HG03139 (cell line): ENCODE results near the gene NFIL3.
"Not testable (repeated sequence)": the region's sequence is repeated elsewhere in the genome, so short reads cannot be mapped to it uniquely, and the experiment has no call there.

Source experiments
- ATAC-seq: cut with Tn5 transposase; IDR thresholded peaks from one replicate; pipeline ENCODE4 v1.9.1; 2021; ENCODE audit not compliant: unreplicated experiment

Gene NFIL3, protein sequence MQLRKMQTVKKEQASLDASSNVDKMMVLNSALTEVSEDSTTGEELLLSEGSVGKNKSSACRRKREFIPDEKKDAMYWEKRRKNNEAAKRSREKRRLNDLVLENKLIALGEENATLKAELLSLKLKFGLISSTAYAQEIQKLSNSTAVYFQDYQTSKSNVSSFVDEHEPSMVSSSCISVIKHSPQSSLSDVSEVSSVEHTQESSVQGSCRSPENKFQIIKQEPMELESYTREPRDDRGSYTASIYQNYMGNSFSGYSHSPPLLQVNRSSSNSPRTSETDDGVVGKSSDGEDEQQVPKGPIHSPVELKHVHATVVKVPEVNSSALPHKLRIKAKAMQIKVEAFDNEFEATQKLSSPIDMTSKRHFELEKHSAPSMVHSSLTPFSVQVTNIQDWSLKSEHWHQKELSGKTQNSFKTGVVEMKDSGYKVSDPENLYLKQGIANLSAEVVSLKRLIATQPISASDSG

DNA sequence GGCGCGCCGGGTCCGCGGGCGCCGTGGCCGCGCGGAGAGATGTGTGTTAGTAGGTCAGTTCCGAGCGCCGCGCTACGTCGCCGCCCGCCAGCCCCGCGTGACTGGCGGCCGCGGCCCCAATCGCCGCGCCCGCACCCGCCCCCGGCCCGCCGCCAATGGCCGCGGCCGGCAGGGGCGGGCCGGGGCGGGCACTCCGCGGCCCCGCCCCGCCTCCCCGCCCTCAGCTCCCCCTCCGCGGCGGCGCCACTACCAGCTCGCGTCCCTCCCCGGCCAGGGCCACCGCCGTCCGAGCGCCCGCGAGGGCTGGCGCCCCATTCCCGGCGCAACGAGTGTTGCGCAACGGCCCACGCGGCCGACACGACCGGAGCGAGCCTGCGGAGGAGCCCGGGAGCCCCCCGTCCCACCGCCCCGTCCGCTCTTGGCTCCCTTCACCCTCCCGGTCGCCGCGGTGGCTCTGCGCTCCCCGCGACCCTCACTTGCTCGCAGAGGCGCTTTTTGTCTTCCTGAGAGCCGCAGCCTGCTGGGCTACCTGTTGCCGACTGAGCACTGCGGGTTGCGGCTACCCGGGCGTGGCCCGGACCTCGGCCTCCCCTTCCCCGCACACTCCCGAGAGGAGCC, at the start of gene NFIL3:
TSS of gene NFIL3 (minus strand) at position 48 of the 618 bp plus-strand sequence. CDS start 13,098 bp downstream, outside the sequence.
- ATAC-seq = peak; percentile 75

DNA sequence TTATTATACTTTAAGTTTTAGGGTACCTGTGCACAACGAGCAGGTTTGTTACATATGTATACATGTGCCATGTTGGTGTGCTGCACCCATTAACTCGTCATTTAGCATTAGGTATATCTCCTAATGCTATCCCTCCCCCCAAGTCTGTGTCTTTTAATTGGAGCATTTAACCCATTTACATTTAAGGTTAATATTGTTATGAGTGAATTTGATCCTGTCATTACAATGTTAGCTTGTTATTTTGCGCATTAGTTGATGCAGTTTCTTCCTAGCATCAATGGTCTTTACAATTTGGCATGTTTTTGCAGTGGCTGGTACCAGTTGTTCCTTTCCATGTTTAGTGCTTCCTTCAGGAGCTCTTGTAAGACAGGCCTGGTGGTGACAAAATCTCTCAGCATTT, 47.9 kb upstream of the NFIL3 start:
- not testable (repeated sequence) for ATAC-seq

DNA sequence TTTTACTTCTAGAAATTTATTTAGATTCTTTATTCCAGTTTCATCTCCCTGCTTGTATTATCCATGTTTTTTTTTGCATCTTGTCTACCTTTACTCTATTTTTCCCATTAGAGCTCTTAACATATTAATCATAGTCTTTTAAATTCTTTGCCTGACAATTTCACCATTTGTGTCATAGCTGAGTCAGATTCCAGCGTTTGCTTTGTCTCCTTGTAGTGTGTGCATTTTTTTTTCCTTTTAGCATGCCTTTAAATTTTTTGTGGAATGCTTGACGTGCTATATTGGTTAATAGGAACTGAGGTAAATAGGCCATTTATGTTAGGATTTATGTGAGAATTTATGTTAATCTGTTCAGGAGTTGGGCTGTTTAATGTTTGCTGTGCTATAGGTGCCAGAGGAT, 41.8 kb upstream of the NFIL3 start:
- no peak for ATAC-seq

DNA sequence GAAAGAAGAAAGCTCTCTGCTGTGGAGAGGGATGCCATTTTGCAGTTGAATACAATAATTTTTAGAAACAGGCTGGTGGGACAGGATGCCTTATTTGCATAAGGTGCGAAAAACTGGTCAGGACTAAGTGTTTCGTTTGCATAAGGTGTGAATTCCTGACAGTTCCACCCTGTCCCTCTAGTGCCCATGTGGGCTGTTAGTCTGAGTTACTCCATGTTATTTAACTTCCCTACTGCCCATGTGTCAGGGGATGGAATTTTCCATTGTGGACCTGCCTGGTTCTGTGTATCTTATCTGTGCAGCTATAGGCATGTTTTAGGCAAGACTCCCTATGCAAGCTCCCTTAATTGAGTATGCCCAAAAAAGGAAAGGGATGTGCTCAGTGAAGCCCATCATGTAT, 35.3 kb upstream of the NFIL3 start:
- ATAC-seq = no peak

DNA sequence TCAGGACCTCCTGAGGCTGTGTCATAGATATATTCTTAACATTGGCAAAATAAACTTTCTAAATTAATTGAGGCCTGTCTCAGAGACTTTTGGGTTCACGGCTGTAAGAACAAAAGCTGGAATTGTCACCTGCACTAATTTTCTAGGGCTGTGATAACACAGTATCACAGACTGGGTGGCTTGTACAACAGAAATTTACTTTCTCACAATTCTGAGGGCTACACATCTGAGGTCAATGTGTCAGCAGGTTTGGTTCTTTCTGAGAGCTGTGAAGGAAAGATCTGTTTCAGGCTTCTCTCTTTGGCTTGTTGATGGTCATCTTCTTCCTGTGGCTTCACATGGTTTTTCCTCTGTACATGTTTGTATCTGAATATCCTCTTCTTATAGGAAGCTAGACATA, 29.2 kb upstream of the NFIL3 start:
- no peak for ATAC-seq

DNA sequence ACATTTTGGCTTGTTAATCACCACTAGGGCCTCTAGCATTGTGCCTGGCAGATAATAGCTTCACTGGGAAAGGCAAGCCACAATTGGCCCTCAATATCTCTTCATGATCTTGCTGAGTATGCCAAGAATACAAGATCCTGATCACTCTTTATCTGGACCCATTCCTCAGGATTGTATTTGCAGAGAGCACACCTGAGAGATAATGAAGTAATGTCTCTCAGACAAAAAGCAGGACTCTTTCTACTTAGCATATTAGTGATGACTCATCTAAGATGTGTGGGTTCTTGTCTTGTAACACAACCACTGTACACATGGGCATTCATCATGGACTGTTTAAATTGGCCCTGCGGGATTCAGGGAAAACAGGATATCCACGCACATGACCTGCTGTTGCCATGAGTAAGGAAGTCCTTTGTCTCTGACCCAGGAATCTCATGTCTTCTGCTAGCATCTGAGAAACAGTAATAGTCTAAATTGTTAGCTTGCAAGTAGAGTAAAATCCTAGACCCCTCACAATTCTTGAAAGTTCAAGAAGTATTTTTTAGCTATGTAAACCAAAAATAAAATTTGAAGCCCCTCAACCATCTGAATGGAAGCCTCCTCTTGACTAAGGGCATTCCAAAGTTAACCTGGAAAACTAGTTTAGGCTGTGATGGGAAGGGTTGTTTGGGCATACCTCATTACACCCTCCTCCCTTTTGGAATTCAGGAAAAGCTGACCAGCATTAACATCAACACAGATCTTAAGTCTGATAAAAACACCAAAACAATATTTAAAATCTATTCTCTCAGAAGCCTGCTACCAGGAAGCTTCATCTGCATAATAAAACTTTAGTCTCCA, 28.0 kb upstream of the NFIL3 start:
- ATAC-seq = no peak

DNA sequence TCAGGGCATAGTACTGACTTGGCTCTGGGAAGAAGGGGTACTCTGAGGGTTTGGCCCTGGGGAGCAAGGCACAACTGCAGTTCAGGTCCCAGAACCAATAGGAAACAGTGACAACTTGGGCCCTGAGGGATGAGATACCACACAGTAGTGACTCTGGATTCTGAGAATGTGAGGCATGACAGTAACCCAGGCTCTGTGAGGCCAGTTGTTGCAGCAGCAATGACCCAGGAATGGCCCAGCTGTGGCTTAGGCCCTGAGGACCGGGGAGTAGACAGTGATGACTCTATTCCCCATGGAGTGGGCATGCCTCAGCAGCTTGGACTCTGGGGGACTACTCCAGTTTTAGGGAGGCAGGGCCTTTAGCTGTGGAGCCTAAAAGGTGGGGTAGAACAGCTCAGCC, 21.5 kb upstream of the NFIL3 start:
- no peak for ATAC-seq

DNA sequence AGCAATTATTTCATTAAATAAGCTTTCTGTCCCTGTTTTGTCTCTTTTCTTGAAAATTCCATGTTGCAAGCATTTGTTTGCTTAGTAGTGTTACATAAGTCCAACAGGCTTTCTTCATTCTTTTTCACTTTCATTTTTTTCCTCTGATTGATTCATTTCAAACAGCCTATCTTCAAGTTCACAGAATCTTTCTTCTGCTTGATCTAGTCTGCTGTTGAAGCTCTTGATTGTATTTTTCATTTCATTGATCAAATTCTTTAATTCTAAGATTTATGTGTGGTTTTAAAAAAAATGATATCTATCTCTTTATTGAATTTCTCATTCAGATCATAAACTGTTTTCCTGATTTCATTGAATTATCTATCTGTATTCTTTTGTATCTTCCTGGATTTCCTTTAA, 20.4 kb upstream of the NFIL3 start:
- no peak for ATAC-seq

DNA sequence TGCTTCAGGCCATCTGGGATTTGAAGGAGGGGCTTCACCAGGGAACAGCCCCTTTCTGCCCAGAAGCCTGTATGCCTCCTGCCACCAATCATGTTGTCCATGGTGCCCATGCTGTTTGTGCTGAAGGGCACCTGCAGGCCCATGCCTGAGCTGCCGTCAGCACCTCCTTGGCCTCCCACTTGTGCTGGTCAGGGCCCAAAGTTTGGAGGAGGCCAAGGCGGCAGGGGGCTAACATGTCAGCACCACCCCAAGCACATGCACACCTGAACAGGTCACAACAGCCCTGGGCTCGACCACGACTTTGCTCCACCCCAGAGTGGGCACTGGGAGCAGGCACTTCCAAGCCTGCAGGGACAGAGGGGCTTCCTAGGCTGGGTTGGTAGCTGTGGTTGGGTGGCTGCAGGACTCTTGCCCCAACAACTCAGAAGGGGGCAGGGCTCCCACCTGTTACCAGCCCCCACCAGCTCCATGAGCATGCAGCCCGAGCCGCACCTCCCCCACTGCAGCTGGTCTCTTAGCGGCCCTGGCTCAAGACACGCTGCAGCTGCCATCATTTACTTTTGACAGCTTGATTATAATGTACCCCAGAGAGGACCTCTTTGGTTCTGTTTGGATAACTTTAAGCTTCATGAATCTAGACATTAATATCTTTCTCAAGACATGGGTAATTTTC, 19.8 kb upstream of the NFIL3 start:
- ATAC-seq = no peak

DNA sequence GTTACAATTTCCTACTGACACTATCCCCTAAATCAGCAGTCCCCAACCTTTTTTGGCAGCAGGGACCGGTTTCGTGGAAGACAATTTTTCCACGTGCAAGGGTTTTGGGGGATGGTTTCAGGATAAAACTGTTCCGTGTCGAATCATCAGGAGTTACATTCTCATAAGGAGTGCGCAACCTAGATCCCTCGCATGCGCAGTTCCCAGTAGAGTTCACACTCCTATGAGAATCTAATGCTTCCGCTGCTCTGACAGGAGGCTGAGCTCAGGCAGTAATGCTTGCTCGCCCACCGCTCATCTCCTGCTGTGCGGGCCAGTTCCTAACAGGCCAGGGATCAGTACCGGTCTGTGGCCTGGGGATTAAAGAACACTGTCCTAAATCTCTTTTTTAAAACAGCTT, 13.2 kb upstream of the NFIL3 start:
- no peak for ATAC-seq

DNA sequence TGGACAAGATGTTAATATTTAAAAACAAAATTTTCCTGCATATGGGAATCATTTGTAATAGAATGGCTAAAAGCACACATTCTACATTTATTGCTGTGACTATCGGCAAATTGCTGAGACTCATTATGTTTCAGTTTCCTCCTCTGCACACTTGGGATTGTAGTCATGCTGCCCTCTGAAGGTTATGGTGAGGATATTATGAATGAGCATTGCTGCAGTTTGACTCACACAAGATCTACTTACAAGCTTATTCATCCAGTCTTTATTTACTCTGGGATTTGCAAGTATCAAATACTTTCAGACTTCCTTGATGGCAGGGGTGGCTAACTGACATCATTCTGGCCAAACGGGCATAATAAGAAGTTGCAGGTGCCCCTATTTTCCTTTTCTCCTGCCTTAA, 9.5 kb upstream of the NFIL3 start:
- no peak for ATAC-seq

DNA sequence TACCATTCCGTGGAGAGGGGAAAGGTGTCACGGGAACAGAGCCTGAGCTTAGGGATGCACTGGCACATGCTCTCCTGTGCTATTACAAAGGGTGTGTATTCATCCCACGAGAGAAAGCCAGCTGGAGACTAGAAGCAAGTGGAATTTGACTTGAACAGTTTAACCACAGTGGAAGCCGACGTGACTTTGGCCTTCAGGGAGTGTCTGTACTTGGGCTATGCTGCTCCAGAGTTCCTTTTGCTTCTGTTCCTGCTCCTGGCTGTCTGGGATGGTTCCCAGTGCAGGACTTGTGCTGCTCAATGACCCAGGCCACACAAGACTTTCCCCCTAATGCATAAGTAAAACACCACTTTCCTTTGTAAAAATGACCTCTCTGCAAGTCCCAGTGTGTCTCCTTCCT, 7.9 kb upstream of the NFIL3 start:
- ATAC-seq = no peak

DNA sequence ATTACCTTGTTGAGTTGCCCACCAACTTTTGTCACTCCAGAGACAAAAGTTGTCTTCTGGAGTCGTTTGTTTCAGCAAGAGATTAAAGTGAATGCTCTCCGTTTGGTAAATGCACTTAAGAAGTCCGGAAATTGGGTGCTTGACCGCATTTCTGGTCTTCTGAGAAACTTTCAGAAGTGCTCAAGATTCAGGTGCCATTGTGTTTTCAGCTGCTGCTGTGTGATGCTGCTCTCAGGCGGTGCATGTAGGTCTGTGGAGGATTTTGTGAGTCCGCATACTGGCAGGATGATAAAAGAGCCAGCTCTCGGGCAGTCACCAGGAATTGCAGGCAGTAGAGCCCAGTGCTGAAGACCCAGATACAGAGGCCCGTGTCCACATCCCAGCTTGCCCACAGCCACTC, 5.9 kb upstream of the NFIL3 start:
- no peak for ATAC-seq

DNA sequence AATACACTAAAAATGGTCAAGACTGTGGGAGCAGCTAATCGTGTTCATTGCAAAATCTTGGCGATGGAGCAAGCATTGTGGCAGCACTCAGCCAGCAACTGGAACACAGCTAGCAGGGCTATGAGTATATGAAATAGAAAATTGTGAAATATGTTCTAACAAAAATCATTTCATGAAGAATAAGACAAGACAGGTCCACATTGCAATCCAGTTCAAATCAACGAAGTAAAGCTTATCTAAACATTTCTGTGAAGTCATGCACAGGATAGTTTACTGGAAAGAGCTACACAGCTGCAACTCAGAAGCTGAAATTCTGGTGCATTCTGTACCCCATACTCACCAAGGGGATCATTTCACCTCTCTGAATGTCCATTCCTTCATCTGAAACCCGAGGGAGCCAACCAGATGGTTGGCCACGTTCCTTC, 5.3 kb upstream of the NFIL3 start:
- ATAC-seq = no peak

DNA sequence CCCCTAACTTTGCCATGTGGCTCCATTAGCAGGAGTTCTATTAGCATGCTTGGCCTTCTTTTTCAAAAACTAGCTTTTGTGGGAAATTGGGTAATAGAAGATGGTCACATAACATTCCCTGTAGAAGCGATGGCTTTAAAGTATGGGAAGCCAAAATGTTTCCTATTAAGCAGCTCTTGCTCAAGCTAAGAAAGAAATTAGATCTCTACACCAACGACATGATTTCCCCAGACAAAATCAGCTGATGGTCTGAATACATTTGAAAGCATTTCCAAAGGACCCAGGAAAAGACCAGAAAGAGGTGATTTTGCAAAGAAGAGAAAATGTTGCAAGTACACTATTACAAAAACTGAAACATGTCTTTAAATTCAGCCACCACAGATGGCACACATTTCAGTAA, 4.8 kb upstream of the NFIL3 start:
- no peak for ATAC-seq

DNA sequence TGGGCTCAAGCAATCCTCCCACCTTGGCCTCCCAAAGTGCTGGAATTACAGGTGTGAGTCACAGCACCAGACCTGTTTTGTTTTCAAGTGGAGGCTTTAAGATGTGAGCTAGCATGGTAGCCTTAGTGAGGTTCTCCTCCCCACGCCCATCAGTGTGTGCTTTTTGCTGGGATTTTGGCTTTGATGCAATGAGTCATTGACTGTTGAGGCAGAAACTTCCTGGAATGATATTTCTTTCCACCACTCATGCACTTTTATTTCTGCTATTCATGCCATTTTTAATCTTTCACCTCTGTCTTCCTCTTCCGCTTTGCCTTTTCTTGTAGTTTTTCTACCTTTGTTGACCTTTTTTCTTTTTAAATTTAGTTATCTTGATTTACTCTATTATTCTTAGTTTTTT, 4.2 kb upstream of the NFIL3 start:
- no peak for ATAC-seq

DNA sequence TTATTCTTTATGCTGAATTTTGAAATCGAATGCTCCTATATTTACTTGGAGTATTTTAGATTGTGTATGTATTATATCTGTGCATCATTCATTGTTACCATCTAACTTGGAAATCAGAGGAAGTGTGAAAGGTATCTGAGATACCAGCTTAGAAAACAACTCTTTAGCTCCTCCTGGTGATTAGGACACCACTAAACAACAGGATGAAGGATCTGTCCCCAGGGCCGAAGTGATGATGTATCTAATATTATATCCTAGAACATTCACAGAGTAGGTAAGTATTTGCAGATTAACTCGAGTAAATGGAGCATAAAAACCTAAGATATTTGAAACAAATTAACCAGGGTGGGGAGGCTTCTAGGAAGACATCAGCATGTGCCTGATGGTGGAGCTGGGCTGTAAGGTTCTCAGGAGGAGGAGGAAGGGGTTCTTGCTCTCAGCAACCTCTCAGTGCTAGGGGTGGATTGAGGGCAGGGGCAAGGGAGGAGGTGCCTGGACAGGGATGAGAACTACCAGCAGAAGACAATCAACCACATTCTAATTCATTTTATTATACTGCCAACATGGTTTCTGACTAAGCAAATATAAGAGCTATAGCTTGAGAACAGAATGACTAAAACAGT, 2.6 kb upstream of the NFIL3 start:
- ATAC-seq = no peak

DNA sequence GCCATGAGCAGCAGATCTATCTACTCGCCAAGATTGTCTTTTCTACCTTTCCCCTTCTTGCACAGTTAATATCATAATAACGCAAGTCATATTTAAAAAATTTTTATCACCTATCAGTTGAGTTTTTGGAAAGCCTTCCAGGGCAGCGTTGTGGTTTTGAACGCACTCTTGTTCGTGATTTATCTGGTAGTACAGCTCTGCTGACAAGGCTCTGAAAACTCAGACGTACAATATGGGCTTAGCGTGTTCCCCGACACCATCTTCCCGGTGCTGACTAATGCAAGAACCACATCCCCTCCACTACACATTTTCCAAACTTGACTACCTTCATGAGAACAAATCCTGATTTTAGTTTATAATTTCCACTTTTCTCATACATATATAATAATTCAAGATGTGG, 1.6 kb upstream of the NFIL3 start:
- ATAC-seq = no peak

DNA sequence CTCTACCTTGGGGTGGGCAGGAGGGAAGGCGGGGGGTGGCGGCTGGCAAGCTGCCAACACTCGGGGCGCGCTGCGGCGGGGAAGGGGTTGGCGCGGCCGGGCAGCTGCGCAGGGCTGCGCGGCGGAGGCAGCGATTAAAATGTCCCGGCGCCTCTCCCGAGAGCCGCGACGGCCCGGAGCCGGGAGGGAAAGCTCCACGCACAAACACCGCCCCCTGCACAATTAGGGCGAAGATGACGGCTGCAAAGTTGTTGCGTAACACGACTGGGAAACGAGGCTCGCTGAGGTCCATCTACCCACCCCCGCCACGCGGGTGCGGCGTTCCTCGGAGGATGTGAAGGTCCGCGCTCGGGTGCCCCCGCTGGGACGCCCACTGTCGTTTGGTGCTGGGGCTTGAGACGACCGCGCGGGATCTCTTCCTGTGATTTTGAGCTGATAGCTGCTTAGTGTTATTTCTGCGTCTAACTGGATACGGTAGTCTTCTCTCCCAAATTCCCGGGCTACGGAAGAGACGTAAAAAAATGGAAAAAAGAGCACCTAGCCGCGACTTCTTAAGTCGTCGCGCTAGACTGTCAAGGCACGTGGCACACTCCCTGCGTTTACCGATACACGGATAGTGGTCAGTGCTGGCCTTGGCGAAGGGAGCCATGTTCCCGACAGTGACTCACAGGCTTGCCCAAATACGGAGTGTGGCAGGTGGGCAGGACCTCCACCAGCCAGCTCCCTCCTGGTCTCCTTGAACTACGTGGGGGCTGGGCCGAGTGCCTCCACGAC, 958 bp upstream of the NFIL3 start:
- ATAC-seq = no peak
